AG08395 (cell line): ENCODE data around the gene LPAR4.
A peak's percentile ranks its signal among the peaks of the same experiment; 100 is the strongest.
"Not testable (repeated sequence)": the region's sequence is repeated elsewhere in the genome, so short reads cannot be mapped to it uniquely, and the experiment has no call there.

ENCODE experiments used
- DNase-seq: peaks from one replicate; pipeline ENCODE4 v3.0.0; 2012; ENCODE audit warnings: mixed read lengths, low spot score

LPAR4 gene, protein sequence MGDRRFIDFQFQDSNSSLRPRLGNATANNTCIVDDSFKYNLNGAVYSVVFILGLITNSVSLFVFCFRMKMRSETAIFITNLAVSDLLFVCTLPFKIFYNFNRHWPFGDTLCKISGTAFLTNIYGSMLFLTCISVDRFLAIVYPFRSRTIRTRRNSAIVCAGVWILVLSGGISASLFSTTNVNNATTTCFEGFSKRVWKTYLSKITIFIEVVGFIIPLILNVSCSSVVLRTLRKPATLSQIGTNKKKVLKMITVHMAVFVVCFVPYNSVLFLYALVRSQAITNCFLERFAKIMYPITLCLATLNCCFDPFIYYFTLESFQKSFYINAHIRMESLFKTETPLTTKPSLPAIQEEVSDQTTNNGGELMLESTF

DNA sequence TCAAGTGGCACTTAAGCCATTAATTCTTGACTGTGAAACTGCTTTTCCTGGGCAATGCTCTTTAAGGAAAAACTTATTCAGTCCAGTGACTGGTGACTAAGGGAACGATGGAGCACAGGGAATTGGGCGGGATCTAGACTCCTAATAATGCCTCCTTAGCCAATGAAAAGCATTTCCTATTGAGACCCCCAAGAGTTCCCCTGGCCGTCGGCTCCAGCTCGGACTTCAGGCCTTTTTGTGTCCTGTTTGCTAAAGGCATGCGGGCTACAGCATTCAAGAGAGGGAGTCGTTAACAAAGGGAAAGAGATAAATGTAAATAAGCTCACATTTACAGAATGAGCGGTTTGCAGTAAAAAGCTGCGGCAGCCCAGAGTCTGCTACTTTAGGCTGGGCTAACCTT, at the start of gene LPAR4:
LPAR4 (plus strand) TSS at position 232 of the 400 bp plus-strand sequence. CDS start 7,150 bp downstream, outside the sequence.
- DNase-seq, result peak; percentile 9

DNA sequence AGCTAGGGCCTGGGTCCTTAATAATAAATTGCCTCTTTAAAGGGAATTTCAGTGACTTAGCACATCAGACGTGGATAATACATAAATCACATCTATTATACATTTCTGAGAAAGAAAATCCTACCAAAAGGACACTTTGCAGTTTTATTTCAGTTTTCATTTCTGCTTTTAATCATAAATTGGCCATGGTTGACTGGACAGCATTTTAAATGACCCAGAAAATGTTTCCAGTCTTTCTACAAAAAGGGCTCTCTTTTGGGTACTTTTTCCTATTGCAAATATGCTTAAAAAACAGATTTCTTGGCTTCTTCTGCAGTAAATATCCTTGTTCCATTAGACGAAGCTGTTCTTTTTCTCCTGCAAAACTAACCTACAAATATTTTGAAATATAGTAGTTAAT, 41.4 kb upstream of the LPAR4 start:
- no peak for DNase-seq

DNA sequence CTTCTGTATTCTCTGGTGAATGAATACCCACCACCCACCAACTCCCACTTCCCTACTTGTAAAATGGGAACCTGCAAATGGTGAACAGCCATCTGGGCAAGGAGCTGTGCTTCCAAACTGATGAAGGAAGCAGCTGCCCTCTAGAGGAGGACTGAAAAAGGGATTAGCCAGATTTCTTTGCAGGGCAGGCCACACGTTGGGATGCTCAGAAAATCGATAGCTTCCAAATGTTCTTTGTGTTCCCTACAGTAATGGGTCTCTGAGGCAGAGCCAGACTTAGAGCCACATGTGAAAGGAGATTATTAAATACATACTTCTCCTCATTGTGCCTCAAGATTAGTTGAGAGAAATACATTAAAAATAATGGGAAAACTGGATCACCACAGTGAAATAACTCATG, 39.3 kb upstream of the LPAR4 start:
- DNase-seq, result peak; percentile 54

DNA sequence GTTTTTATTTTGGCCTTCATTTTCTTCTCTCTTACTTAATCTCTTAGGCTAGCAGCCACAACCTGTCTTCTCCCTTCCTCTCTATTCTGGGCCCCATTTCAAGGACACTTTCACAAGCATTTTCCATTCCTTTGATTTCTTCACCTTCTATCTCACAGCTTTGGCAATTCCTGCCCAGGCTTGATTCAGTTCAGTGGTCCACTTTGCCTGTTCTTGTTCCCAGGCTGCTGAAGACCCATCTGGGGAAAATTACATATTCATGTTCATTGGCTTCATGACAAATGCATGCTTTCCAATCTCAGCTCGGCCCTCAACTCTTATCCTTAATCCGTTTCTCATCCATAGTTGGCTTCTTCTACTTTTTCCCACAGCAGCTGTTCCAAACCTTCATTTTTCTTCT, 38.7 kb upstream of the LPAR4 start:
- no peak for DNase-seq

DNA sequence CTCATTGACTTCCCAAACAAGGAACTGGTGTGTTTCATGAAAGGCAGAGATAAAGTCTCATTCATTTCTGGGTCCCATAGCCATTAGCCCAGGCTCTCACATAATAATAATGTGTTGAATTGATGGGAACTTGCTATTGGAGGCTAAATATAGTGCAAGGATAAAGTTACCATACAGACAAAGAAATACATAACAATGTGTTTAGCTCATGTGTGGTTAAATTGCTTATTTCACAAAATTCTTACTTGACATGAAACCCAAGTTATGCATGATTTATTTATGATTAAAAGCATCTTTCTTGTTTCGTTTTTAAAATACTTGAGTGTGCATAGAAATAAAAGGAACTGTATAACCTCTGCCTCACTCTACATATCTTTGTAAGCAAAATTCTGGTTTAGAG, 37.3 kb upstream of the LPAR4 start:
- DNase-seq, result no peak

DNA sequence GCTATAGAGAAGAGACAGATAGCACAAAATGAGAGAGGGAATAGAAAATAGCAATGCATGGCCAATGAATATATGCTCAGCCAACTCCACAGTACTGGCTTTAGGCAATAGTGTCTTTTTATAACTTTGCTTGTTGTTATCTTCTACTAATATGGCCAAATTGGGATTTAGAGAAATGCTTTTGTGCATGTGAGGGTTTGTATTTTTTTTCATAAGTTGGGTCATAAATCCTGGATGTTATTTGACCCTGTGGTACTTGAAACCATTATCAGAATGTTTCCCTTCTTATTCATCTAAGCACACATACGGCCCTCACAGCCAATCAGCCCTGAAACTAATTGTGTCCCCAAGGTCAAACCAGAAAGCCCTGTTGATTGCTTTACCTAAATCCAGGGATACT, 35.2 kb upstream of the LPAR4 start:
- no peak for DNase-seq

DNA sequence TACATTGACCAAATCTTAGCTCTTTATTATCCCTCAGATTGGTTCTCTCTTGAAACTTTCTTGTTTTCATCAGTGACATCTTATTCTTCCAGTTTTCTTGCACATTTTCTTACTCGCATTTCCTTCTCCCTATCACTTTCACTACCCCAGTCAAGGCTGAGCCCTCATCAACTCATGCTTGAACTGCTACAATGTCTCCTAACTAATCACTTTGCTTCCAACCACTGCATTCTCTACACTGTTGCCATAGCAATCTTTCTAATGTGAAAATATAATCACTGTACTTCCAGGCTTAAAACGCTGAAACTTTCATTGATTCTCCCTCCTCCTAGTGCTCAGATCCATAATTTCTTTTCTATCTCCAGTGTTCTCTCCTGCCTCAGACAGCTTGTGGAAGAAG, 22.2 kb upstream of the LPAR4 start:
- DNase-seq, result no peak

DNA sequence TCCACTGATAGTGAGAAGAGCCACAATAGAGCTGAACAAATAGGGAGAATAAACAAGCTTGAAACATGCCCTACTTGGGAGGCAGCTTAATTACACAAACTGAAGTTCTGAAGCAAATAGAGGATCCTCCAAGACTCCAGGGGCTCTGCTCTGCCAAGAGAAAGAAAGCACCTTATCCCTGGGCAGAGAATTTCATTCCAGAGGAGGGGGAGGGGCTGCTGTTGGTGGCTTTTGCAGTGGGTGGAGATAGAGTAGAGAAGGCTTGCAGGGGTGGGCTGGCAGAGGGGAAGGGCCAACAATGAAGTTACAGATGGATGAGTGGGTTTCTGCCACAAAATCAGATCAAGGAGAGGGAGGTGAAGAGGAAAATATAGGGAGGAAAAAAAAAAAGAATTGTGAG, 1.0 kb upstream of the LPAR4 start:
- no peak for DNase-seq

DNA sequence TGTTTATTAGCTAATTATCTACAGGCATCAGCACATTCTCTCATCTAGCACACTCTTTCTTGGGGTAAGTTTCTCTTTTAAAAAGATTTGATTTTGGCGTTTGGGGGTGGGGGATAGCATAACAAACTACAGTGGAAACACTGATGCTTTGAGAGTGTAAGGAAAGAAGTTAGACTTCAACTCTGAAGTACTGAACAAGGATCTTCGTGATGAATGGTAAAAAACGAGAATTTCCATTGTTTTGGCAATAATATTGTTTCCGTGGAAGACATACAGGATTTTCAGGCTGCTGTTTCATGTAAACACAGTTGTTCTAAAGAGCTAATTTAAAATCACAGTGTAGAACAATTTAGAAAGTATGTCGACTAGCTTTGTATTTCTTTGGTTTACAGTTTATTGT, 451 bp downstream of the LPAR4 start:
- no peak for DNase-seq

DNA sequence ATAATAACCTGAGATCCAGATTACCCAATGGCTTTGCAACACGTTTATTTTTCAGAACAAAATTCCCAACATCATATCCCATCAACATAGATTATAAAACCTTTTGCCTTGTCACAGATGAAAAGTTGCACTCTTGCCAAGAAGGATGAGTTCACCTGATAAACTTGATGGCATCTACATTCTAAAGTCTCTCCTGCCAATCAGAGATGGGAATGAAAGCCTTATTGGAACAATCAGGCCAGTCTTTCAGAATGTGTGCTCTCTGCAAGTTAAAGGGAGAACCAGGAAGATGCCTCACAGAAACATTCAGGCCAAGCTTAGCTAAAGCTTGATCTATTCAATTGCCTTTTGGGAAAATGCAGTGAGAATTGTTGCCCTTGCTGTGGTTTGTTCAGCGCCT, 1.3 kb downstream of the LPAR4 start:
- no peak for DNase-seq

DNA sequence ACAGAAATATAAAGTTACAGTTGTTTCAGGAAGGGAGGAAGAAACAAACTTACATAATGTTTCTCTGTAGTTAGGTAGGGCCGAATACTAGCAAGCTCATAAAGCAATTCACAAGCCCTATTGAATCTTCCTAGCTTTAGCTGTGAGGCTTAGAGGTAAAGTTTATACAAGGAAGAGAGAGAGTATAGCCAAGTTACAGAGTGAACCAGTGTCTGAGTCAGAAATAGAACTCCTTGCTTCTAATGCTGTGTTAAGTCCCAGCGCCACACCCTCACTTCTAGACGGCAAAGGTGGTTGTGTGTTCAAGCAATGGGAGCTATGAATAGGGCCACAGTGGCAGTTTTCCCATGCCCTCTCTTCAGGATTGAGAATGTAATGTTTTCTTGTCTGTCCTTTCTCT, 6.1 kb downstream of the LPAR4 start:
- no peak for DNase-seq

DNA sequence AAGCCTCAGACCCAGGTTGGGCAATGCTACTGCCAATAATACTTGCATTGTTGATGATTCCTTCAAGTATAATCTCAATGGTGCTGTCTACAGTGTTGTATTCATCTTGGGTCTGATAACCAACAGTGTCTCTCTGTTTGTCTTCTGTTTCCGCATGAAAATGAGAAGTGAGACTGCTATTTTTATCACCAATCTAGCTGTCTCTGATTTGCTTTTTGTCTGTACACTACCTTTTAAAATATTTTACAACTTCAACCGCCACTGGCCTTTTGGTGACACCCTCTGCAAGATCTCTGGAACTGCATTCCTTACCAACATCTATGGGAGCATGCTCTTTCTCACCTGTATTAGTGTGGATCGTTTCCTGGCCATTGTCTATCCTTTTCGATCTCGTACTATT, 7.4 kb downstream of the LPAR4 start:
- DNase-seq, result no peak

DNA sequence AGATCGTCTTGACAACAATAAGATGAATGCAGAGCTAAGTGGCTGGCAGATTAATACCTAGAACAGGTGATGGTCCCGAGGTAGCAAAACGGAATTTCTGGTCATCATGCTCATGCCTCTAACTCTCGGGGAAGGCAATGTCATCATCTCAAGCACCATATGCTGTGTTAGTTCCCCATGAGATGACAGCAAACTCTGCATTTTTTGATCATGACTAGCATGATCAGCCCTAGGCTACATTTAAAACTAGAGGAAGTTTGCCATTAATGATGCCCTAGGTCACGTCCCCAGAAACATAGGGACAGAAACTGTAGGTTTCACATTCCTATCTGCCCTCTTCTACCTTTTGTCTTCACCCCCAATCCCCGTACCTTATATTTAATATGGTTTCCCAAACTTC, 11.6 kb downstream of the LPAR4 start:
- DNase-seq, result no peak

DNA sequence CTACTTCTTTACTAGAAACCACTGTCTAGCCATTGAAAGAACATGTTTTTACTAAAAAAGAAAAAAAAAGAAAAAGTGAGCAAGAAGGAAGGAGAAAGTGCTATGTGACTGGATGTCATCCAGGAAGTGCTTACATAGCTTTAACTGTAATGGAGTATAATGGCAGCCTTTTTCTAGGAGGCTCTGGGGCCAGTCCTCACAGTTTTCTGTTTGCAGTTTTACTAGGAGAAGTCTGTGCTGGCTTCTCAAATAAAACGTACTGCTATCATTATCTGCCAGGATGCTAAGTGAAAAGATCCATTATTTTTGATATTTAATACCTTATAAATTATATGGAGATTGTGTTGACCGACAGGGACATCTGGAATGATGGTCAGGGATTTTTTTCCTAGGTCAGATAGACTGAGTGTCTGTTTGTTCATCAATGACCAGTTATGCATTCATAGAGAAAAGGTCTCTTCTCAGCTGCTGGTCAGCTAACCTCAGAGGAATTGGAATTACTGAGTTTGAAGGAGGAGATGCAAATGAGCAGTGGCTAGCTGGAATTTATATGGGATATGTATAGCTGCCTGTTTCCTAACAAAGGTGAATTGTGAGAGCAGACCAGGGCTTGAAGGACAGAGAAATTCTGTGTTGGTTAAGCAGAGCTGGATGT, 21.7 kb downstream of the LPAR4 start:
- DNase-seq, result no peak

DNA sequence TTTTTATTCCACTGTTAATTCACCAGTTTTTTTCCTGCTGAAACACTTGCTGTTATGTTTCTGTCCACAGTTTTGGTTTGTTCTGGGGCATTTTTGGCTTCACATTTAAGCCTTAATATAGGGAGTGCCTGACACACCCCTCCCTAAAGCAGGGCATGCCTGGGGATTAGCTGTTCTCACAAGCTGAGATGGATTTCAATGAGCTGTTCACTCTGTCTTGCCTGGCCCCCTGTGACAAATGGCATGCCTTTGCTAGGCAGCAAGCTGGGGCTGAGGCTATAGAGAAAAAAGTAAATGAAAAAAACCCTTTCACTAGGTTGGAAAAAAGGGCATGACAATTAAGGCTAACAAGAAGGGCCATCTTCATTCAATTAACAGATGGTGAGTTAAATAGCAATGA, 22.4 kb downstream of the LPAR4 start:
- DNase-seq, result no peak

DNA sequence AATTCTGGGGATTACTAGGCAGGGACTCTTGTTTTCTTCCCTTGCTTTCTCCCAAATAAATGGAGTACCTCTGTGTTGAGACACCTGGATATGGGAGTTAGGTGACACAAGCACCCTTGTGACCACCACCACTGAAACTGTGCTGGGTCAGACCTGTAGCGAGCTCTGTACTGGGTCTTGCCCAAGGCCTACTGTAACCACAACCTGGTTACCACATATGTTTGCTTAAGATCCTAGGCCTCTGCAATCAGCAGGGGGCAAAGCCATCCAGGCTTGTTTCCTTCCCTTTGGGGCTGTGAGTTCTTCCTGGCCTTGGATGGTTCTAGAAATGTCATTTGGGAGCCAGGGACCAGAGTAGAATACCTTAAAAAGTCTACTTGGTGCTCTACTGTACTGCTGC, 49.4 kb downstream of the LPAR4 start:
- DNase-seq, result no peak

DNA sequence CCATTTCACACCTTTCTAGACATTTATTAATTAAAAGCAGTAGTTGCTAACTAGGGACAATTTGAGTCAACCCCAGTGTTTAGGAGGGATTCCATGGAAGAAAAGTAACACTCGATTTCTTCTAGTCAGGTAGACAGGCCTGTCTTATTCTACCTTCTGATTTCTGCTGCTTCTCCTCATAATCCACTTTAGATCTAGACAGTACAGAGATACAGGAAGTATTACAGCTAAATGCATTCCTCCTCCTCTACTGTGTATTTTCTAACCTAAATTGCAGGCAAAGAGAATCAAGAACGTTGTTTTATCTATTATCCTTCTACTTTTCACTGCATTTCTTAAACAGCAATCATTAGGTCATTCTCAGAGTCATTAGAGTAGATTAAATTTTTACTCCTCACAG, 52.6 kb downstream of the LPAR4 start:
- no peak for DNase-seq

DNA sequence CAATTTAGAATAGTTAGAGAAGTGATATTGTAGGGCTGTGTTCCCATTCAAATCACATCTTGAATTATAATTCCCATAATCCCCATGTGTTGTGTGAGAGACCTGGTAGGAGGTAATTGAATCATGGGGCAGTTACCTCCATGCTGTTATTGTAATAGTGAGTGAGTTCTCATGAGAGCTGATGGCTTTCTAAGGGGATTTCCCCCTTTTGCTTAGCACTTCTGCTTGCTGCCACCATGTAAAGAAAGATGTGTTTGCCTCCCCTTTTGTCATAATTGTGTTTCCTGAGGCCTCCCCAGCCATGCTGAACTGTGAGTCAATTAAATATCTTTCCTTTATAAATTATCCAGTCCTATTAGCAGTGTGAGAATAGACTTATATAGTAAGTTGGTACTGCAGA, 53.2 kb downstream of the LPAR4 start:
- DNase-seq, result no peak

DNA sequence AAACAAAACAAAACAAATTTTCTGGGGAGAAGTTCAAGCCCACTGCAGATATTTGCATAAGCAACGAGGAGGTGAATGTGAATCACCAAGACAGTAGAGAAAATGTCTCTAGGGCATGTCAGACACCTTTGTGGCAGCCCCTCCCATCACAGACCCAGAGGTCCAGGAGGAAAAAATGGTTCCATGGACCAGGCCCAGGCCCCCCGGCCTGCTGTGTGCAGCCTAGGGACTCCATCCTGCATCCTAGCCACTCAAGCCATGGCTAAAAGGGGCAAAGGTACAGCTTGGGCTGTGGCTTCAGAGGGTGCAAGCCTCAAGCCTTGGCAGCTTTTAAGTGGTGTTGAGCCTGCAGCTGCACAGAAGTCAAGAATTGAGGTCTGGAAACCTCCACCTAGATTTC, 54.0 kb downstream of the LPAR4 start:
- no peak for DNase-seq

DNA sequence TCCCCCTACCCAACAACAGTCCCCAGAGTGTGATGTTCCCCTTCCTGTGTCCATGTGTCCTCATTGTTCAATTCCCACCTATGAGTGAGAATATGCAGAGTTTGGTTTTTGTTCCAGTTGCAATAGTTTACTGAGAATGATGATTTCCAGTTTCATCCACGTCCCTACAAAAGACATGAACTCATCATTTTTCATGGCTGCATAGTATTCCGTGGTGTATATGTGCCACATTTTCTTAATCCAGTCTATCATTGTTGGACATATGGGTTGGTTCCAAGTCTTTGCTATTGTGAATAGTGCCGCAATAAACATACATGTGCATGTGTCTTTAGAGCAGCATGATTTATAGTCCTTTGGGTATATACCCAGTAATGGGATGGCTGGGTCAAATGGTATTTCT, 55.0 kb downstream of the LPAR4 start:
- DNase-seq, result not testable (repeated sequence)
